Esophagus (tissue), 2 donors: ENCODE measurements around the gene MEIS2. TPM values are rescaled to one million over a fixed set of nuclear protein-coding genes. Genes with fewer than 3 reads are reported as not detected.

Experiments
- H3K27ac ChIP-seq, 2 donors: one replicate each; pipeline ENCODE4 v1.5.1; 2013; ENCODE audit warnings: low read depth in 2 of 2, mild to moderate bottlenecking in 2 of 2, inconsistent platforms in 1 of 2, low read length in 1 of 2, moderate library complexity in 1 of 2
- H3K27me3 ChIP-seq, 2 donors: one replicate each; pipeline ENCODE4 v1.6.1; 2013; ENCODE audit warnings: low read length in 2 of 2, control low read depth in 1 of 2, mild to moderate bottlenecking in 1 of 2; ENCODE audit not compliant: insufficient read depth in 2 of 2, control insufficient read depth in 1 of 2
- H3K36me3 ChIP-seq, 2 donors: one replicate each; pipeline ENCODE4 v1.6.1; 2013; ENCODE audit warnings: low read length in 1 of 2; ENCODE audit not compliant: control insufficient read depth in 2 of 2, insufficient read depth in 2 of 2
- H3K4me1 ChIP-seq, 2 donors: one replicate each; pipeline ENCODE4 v1.6.1; 2013; ENCODE audit warnings: low read length in 1 of 2; ENCODE audit not compliant: control insufficient read depth in 2 of 2, insufficient read depth in 2 of 2
- H3K4me3 ChIP-seq, 2 donors: one replicate each; pipeline ENCODE4 v1.5.1; 2013; ENCODE audit warnings: low read length in 2 of 2, mild to moderate bottlenecking in 2 of 2, low read depth in 1 of 2, moderate library complexity in 1 of 2
- H3K9me3 ChIP-seq, 2 donors: one replicate each; pipeline ENCODE4 v1.6.1; 2013; ENCODE audit warnings: mild to moderate bottlenecking in 2 of 2, low read depth in 1 of 2, low read length in 1 of 2, moderate library complexity in 1 of 2; ENCODE audit not compliant: control insufficient read depth in 2 of 2, insufficient read depth in 1 of 2
- WGBS, 2 donors: extraction: QIAGEN DNeasy Blood & Tissue Kit; methylation state at CpG; one replicate each; pipeline ENCODE4 v1.1.7; 2013; 5-methylcytosine and 5-hydroxymethylcytosine counted together
- polyA plus RNA-seq, 2 donors: library from polyadenylated mRNA; stranded (reverse); fragments of 200-250 nt; gene quantifications; one replicate each; pipeline ENCODE4 v1.2.3, GENCODE V29; 2013
- donor health status: healthy with polysubstance abuse.
- donor health status: Bipolar disorder and iron deficiency.

MEIS2 gene
- polyA plus RNA-seq, 2 donors = 6.0 to 8.8 TPM

- H3K27me3 ChIP-seq = no peaks in the 10 kb centered on the region
- H3K9me3 ChIP-seq = no peaks in the 10 kb centered on the region
- H3K36me3 ChIP-seq = no peaks in the 10 kb centered on the region
- WGBS, 2 donors = 66 to 67% methylated on average over 7 of the region's 7 CpGs
- H3K4me3 ChIP-seq = no peak overlapping the region
- no peak overlapping the region for H3K27ac ChIP-seq
- H3K4me1 ChIP-seq = no peaks in the 10 kb centered on the region
Observed at GRCh38 chr15:37037850-37038715, 62.3 kb downstream of the MEIS2 start.

- no peak overlapping the region for H3K4me3 ChIP-seq
- no peaks in the 10 kb centered on the region for H3K9me3 ChIP-seq
- H3K4me1 ChIP-seq = no peaks in the 10 kb centered on the region
- H3K27me3 ChIP-seq = no peaks in the 10 kb centered on the region
- no peaks in the 10 kb centered on the region for H3K36me3 ChIP-seq
- no peak overlapping the region for H3K27ac ChIP-seq
- 95 to 96% methylated on average over 7 of the region's 7 CpGs for whole genome bisulfite sequencing, 2 donors
Observed at GRCh38 chr15:37037071-37037655, 63.2 kb downstream of the MEIS2 start.

GRCh38 chr15:37034835-37035748 lies 65.3 kb downstream of the MEIS2 start:
- WGBS, 2 donors = 66 to 71% methylated on average over 10 of the region's 10 CpGs
- Histone ChIP-seq H3K27me3 (no peaks in the 10 kb centered on the region), H3K4me3 (no peak overlapping the region), H3K4me1 (peaks cover 0 to 4% of the 10 kb centered on the region in 2 donors), H3K27ac (no peak overlapping the region), H3K36me3 (no peaks in the 10 kb centered on the region), H3K9me3 (no peaks in the 10 kb centered on the region)

- H3K27me3 ChIP-seq = no peaks in the 10 kb centered on the region
- H3K27ac ChIP-seq = no peak overlapping the region
- H3K36me3 ChIP-seq = no peaks in the 10 kb centered on the region
- H3K4me3 ChIP-seq = no peak overlapping the region
- H3K9me3 ChIP-seq = no peaks in the 10 kb centered on the region
- peaks cover 0 to 4% of the 10 kb centered on the region in 2 donors for H3K4me1 ChIP-seq
- 93% methylated on average over 7 of the region's 7 CpGs for WGBS, 2 donors
Observed at GRCh38 chr15:37034392-37034791, 66.0 kb downstream of the MEIS2 start.

- WGBS, 2 donors = 50 to 67% methylated on average over 4 of the region's 4 CpGs
- Histone ChIP-seq H3K27ac (no peak overlapping the region), H3K27me3 (no peaks in the 10 kb centered on the region), H3K36me3 (no peaks in the 10 kb centered on the region), H3K4me1 (peaks cover 0 to 4% of the 10 kb centered on the region in 2 donors), H3K9me3 (no peaks in the 10 kb centered on the region), H3K4me3 (no peak overlapping the region)
Observed at GRCh38 chr15:37032091-37032775, 68.1 kb downstream of the MEIS2 start.

- H3K36me3 ChIP-seq = no peaks in the 10 kb centered on the region
- no peak overlapping the region for H3K4me3 ChIP-seq
- H3K27me3 ChIP-seq = no peaks in the 10 kb centered on the region
- H3K27ac ChIP-seq = no peak overlapping the region
- WGBS, 2 donors = 50 to 60% methylated on average over 4 of the region's 4 CpGs
- H3K9me3 ChIP-seq = no peaks in the 10 kb centered on the region
- H3K4me1 ChIP-seq = peaks cover 0 to 4% of the 10 kb centered on the region in 2 donors
Observed at GRCh38 chr15:37031198-37031597, 69.2 kb downstream of the MEIS2 start.

- no peaks in the 10 kb centered on the region for H3K9me3 ChIP-seq
- WGBS, 2 donors = 67 to 77% methylated on average over 4 of the region's 4 CpGs
- peaks cover 0 to 4% of the 10 kb centered on the region in 2 donors for H3K4me1 ChIP-seq
- no peak overlapping the region for H3K27ac ChIP-seq
- no peak overlapping the region for H3K4me3 ChIP-seq
- H3K27me3 ChIP-seq = no peaks in the 10 kb centered on the region
- H3K36me3 ChIP-seq = no peaks in the 10 kb centered on the region
Observed at GRCh38 chr15:37028625-37029296, 71.6 kb downstream of the MEIS2 start.

- no peaks in the 10 kb centered on the region for H3K9me3 ChIP-seq
- H3K27ac ChIP-seq = no peak overlapping the region
- H3K4me3 ChIP-seq = no peak overlapping the region
- H3K4me1 ChIP-seq = no peaks in the 10 kb centered on the region
- H3K27me3 ChIP-seq = no peaks in the 10 kb centered on the region
- no peaks in the 10 kb centered on the region for H3K36me3 ChIP-seq
Observed at GRCh38 chr15:37020852-37021251, 79.5 kb downstream of the MEIS2 start.
